Colonic mucosa (tissue), 4 donors: ENCODE data around the gene GIPC1. TPM values are rescaled to one million over a fixed set of nuclear protein-coding genes. Genes with fewer than 3 reads are reported as not detected.

Experiments
- DNase-seq: peaks from one replicate; pipeline ENCODE4 v3.0.0-alpha.2; 2020
- H3K27ac ChIP-seq: fragments of 200-600 bp; one replicate; pipeline ENCODE4 v1.8.0; 2021
- H3K27me3 ChIP-seq: fragments of 200-600 bp; one replicate; pipeline ENCODE4 v1.8.0; 2021
- H3K36me3 ChIP-seq: fragments of 200-600 bp; one replicate; pipeline ENCODE4 v1.8.0; 2021
- H3K4me1 ChIP-seq: fragments of 200-600 bp; one replicate; pipeline ENCODE4 v1.8.0; 2021; ENCODE audit warnings: mild to moderate bottlenecking
- H3K4me3 ChIP-seq: fragments of 200-600 bp; one replicate; pipeline ENCODE4 v1.8.0; 2021
- H3K9ac ChIP-seq, 2 donors: one replicate each; pipeline ENCODE4 v1.7.0; 2013; ENCODE audit warnings: control low read depth in 2 of 2, low read depth in 2 of 2, low read length in 2 of 2
- H3K9me3 ChIP-seq: fragments of 200-600 bp; one replicate; pipeline ENCODE4 v1.8.0; 2021
- CTCF ChIP-seq: fragments of 200-600 bp; IDR thresholded peaks from one replicate; pipeline ENCODE4 v1.8.0; 2022; ENCODE audit warnings: antibody characterized with exemption, mild to moderate bottlenecking
- intact Hi-C: fragments of 100-400 bp; cut with DNase I; formaldehyde crosslinking; loops from one replicate; pipeline ENCODE4 v1.14.1; 2022
- total RNA-seq, 2 donors: library from RNA; stranded (reverse); fragmentation: NEBNext Ultra II Directional in 1 of 2; extraction: Animal tissue kit (Norgen Biotek cat#: 25700) in 1 of 2; gene quantifications; one replicate each; pipeline ENCODE4 v1.2.1, GENCODE V29; 2021
- donor health status: healthy.
- donor health status: DM: no; HTN: no; CAD: no.
- donor health status: DM: no; HTN: no; CAD: no.

GIPC1 gene
- total RNA-seq, 2 donors from 2014 or later: 281 to 404 TPM

DNA sequence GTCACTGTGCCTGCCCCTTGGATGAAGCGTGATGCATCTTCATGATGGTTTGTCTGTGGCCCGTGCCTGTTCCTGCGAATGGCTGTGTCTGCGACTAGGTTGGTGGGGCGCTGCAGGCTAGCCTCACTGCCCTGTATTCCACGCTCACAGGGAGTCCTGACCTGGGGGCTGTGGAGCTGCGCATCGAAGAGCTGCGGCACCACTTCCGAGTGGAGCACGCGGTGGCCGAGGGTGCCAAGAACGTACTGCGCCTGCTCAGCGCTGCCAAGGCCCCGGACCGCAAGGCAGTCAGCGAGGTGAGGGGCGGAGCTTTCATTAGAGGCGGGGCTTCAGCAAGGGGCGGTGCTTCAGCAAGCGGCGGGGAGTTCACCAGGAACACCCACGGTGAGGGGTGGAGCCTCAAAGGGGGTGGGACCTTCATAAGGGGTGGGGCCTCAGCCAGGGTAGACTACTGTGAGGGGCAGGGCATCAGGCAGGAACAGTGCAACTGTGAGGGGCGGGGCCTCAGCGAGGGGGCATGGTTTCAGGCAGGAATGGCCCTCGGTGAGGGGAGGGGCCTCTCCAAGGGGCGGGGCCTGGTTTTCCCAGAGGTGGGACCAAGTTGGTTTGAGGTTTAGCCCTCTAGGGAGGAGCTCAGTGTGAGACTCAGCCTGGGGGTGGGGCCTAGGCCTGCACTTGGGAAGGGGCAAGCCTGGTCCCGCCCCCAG is 45.6 kb downstream of the GIPC1 start:
- Histone ChIP-seq H3K9ac (no peak overlapping the region), H3K4me1 (no peaks in the 10 kb centered on the region), H3K4me3 (no peak overlapping the region), H3K27ac (no peak overlapping the region), H3K36me3 (no peaks in the 10 kb centered on the region), H3K27me3 (no peaks in the 10 kb centered on the region), H3K9me3 (no peaks in the 10 kb centered on the region)
- DNase-seq: peak; percentile 39
- TF ChIP-seq CTCF: no peak
- intact Hi-C loops: no loop called here

- intact Hi-C loops: no loop called here
- DNase-seq: no peak
- no peak for TF ChIP-seq CTCF
- Histone ChIP-seq H3K36me3 (no peaks in the 10 kb centered on the region), H3K27me3 (no peaks in the 10 kb centered on the region), H3K9ac (no peak overlapping the region), H3K4me3 (no peak overlapping the region), H3K4me1 (no peaks in the 10 kb centered on the region), H3K27ac (no peak overlapping the region), H3K9me3 (no peaks in the 10 kb centered on the region)
Observed at GRCh38 chr19:14449321-14449720, 46.6 kb downstream of the GIPC1 start.

DNA sequence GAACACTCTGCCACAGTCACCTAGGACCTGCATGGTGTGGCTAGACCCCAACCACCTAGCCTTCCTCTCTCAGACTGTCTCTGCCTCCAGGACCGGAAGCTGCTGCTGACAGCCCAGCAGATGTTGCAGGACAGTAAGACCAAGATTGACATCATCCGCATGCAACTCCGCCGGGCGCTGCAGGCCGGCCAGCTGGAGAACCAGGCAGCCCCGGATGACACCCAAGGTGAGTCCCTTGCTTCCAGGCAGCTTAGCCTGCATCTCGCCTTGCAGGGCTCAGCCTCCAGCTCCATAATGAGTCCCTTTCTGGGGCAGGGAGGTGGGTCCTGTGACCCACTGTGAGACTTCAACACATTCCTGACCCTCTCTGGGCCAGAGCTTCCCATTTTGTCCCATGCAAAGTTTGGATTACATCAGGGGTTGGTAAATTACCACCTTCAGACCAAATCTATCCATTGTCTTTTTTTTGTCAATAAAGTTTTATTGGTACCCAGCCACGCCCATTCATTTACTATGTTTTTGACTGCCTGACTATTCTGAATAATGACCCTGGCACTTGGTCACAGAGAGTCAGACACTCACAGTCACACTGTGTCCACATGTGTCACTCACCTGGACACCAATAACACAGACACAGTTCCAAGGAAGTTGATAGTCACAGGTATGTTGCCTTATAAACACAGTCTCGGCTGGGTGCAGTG is 49.4 kb downstream of the GIPC1 start:
- no peak for DNase-seq
- TF ChIP-seq CTCF: no peak
- Histone ChIP-seq H3K9me3 (no peaks in the 10 kb centered on the region), H3K27ac (no peak overlapping the region), H3K9ac (no peak overlapping the region), H3K4me3 (no peak overlapping the region), H3K4me1 (no peaks in the 10 kb centered on the region), H3K27me3 (no peaks in the 10 kb centered on the region), H3K36me3 (peaks cover 5% of the 10 kb centered on the region)
- intact Hi-C loops: no loop called here

GRCh38 chr19:14443632-14444216 is 52.2 kb downstream of the GIPC1 start:
- Histone ChIP-seq H3K4me3 (no peak overlapping the region), H3K9ac (no peak overlapping the region), H3K9me3 (no peaks in the 10 kb centered on the region), H3K4me1 (no peaks in the 10 kb centered on the region), H3K27ac (no peak overlapping the region), H3K36me3 (peaks cover 5% of the 10 kb centered on the region), H3K27me3 (no peaks in the 10 kb centered on the region)
- intact Hi-C loops: no loop called here
- TF ChIP-seq CTCF: no peak
- no peak for DNase-seq

GRCh38 chr19:14442891-14443631 is 52.9 kb downstream of the GIPC1 start:
- no peak for TF ChIP-seq CTCF
- Histone ChIP-seq H3K27me3 (no peaks in the 10 kb centered on the region), H3K36me3 (peaks cover 5% of the 10 kb centered on the region), H3K4me3 (no peak overlapping the region), H3K27ac (no peak overlapping the region), H3K4me1 (no peaks in the 10 kb centered on the region), H3K9ac (no peak overlapping the region), H3K9me3 (no peaks in the 10 kb centered on the region)
- intact Hi-C loops: no loop called here
- no peak for DNase-seq
